T-helper 1 cell treated with Interleukin-12 subunit alpha and Interleukin-12 subunit beta and Interleukin-4 antibody, amounts not matched to agents 30 ng/mL and 1 ng/mL, for 36 hours (primary cell): ENCODE data around the gene TCF12. TPM values are rescaled to one million over a fixed set of nuclear protein-coding genes. Genes with fewer than 3 reads are reported as not detected.
"Not testable (repeated sequence)": the region's sequence is repeated elsewhere in the genome, so short reads cannot be mapped to it uniquely, and the experiment has no call there.

ENCODE experiments used
- intact Hi-C: fragments of 100-400 bp; cut with micrococcal nuclease; formaldehyde crosslinking; loops from one replicate; pipeline ENCODE4 v1.15.1; 2024
- total RNA-seq: library from RNA; stranded (reverse); gene quantifications from 2 replicates; pipeline ENCODE4 v1.2.3, GENCODE V29; 2022

Gene TCF12
- total RNA-seq, 1 donor from 2014 or later = 86.2 TPM

DNA sequence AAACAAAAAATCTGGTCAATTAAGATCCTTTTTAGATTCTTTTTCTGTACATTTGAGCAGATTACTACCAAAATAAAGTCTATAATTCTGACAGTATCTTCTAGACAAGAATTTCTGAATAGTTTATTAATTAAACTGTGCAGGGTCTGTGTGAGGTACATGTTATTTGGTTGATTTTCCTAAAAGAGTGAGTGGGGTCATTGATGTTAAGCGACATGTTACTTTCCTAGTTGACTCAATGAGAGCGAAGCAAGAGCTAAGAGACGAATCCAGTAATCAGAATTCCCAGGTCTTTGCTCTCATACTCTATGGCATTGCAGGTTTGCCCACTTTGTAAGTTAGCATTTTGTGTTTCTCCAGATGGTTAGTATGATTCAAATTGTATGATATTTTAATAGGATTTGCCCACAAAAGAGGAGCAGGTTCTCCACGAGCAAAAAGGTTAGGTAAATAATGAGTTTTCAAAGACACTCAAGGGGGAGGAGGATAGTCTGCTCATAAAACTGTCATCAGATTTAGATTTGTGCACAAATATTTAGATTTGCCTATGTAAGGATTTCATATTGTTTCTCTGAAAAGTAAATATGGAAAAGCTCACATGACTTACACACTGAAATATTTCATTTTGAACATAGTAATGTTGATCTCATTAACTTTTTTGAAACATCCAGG lies 240.7 kb downstream of the TCF12 start:
- intact Hi-C loops = no loop called here

DNA sequence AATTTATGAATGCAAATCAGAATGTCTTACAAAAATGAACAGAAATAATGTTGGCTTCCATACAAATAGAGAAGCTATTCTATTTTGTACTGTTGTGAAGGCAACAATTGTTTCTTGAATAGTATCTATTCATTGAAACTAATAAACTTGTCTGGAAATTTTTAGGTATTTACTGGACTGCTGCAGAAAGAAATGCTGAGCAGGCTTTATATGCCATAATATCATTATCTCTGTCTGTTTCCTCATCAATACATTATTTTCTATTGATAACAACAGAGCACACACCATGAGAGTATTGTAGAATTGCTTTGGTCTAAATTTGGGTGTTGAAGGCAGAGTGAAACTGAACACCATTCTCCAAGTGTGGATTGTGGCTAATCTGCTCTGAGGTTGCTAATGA lies 241.3 kb downstream of the TCF12 start:
- intact Hi-C loops = no loop called here

DNA sequence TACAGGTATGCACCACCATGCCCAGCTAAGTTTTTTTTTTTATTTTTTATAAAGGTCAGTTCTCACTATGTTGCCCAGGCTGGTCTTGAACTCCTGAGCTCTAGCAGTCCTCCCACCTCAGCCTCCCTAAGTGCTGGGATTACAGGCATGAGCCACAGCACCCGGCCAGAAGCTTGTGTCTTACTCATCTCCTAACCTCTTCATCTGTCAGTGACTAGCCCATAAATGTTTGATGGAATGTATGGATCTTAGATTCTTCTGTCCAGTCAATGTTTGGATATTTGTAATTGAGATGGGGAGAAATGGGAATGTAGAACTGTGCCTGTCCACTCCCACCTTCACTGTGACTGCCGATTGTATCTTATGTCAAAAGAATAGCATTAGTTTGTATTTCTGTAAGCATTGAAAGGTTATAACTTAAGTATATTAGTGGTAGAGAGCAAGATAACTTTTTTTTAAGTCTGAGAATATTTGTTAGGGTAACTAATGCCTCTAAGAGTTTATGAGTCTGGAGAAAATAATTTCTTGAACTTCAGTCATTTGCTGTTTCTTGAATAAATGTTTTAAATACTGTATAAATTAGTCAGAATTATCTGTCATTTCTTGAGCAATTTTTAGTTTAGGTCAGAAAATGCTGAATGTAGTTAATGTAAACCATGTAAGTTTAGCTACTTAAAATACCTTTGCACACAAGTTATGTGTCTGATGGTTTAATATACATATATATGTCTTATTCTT lies 242.5 kb downstream of the TCF12 start:
- intact Hi-C loops = no loop called here

DNA sequence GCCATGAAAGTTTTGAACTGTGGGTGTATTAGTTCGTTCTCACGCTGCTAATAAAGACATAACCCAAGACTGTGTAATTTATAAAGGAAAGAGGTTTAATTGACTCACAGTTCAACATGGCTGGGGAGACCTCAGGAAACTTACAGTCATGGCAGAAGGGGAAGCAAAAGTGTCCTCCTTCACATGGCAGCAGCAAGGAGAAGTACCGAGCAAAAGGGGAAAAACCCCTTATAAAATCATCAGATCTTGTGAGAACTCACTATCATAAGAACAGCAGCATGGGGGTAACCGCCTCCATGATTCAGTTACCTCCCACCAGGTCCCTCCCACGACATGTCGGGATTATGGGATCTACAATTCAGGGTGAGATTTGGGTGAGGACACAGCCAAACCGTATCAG lies 245.8 kb downstream of the TCF12 start:
- intact Hi-C loops = not testable (repeated sequence)

DNA sequence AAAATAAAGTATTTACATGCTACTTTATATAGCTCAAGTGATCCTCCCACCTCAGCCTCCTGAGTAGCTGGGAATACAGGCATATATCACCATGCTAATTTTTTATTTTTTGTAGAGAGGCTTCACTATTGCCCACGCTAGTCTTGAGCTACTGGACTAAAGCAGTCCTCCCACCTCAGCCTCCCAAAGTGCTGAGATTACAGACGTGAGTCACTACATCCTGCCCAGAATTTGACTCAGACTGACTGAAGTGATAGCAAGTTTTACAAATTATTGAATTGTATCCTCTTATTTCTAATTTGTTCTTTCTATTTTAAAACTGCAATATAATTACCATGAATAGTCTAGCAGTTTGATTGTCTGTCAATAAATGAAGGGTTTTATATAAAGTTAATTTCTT lies 247.5 kb downstream of the TCF12 start:
- intact Hi-C loops = no loop called here

DNA sequence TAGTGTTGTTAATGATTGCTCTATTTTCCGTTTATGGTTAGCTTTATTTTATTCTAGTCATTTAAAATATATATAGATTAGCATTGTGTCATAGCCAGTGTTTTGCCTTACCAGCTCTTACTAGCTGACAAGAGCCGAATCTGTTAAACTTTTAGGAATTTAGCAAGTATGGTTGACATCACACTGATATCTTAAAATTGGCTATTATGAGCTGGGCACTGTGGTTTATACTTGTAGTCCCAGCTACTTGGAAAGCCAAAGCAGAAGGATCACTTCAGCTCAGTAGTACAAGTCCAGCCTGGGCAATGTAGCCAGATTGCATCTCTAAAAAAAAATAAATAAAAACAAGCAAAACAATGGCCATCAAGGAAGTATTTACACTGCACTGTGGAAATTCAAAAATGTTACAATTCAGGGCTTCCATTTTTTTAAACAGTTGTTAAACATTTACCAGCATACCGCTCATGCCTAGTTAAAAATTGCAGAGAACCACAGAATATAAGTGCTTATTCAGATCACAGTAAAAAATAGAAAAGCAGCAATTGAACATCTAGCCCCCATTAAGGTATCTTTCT lies 249.5 kb downstream of the TCF12 start:
- intact Hi-C loops = no loop called here

DNA sequence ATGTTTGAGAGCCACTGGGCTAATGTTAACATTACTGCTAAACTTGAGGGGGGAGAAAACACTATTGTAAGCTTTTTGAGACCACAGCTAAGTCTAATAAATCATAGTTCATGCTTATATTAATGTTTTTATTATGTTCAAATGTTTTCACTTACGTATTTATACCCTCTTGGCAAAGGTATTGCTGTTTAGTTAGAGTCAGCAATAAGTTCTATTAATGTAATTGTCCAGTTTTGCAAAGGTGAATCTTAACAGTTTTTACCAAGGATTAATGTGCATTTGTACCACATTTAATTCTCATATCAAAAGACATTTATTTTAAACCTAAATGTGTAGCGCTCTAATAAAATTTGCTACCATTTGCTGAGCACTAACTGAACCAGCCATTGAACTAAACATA lies 251.2 kb downstream of the TCF12 start:
- intact Hi-C loops = no loop called here

DNA sequence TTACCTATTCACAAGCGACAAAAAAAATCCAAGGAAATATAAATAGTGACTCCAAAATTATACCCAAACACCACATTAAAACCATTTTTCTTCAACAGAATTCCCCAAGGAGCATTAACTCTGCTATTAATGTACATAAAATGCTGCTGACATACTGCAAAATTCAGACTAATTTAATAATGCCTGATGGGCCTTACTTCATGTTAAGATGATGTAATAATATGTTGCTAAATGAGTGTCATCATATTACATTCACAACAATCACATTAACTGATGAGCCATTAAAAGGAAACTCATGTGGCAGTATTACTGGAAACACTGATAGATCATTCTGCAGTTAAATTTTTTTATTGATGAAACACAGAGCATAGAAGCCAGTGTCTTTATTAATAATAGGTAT lies 253.0 kb downstream of the TCF12 start:
- intact Hi-C loops = no loop called here

DNA sequence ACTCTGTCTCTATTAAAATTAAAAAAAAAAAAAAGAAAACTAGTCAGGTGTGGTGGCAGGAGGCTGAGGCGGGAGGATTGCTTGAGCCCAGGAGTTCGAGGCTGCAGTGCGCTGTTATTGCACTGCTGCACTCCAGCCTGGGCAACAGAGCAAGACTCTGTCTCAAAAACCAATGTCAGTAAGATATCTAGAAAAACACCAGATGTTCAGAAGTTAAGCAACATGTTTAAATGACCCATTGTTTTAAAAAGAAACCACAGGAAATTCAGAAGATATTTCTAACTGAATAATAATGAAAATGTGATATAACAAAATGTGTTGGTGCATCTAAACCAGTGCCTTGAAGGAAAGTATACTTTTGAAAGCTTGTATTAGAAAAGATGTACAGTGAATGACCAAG lies 254.5 kb downstream of the TCF12 start:
- intact Hi-C loops = no loop called here

DNA sequence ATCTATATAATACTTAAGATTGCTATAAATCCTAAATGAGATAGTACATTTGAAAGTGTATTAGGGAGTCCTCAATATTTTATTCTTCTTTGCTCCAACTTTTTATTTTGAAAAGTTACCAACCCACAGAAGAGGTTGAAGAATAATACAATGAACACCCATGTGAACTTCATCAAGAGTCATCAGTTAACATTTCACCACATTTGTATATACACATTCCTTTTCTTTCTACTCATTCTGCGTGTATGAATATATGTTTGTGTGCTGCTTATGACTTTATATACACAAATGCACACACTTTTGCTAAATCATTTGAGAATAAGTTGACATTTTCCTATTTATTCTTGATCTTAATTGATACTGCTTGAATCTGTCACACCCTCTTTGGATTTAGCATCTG lies 264.6 kb downstream of the TCF12 start:
- intact Hi-C loops = no loop called here

DNA sequence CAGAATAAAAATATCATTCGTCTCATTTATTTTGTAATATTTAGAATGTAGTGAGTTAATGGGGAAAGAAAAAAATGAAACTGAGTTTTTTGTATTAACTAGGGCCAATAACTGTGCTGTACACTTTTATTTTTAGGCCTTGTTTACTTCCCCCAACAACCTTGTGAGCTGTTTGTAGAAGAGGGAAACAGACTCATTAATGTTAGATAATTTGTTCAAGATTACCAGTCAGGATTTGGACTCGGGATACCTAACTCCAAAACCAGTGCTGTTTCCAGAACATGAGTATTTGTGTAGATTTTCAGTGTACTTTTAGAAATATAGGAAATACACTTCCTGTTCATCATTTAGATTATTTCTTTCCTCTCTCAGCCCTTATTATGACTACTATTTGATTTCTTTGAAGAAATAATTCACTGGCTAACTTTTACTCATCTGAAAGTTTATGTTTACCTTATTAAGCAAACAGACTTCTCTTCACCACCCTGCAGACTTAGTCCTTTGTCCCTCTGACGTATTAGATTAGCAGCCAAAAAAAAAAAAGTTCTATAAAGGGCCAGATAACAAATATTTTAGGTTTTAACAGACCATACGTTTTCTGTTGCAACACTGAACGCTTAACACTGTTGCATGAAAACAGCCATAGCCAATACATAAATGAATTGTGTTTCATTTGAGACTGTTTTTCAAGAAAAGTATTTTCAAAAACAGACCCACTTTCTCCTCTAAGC lies 265.3 kb downstream of the TCF12 start:
- intact Hi-C loops = no loop called here

DNA sequence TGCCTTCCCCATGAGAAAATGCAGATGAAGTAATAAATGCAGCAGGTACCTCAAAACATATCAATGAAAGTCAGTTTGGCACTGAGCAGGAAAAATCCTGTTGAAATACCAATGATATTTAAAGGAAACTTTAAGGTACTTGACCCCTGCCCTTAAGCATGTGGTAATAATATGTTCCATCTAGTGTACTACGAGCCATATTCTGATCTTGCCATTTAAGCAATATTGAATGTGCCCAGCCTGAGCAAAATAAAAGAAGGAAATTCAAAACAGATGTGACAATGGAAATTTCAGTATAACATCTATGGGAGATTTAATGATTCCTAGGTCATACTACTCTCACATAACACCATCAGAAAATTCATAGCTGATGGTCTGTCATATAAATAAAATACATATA lies 266.1 kb downstream of the TCF12 start:
- intact Hi-C loops = no loop called here

DNA sequence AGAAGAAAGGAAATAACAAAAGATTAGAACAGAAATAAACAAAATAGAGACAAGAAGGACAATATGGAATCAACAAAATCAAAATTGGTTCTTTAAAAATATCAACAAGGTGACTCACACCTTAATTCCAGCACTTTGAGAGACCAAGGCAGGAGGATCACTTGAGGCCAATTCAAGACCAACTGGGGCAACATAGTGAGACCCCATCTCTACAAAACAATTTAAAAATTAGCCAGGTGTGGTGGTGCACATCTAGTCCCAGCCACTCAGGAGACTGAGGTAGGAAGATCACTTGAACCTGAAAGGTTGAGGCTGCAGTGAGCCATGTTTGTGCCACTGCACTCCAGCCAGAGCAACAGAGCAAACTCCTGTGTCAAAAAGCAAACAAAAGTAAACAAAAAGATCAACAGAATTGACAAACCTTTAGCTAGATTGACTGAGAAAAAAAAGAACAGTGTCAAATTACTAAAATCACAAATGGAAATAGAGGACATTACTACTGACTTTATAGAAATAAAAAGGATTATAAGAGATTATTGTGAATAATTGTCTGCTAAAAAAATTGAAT lies 267.1 kb downstream of the TCF12 start:
- intact Hi-C loops = loop anchor here (5.0 kb wide), 1 partner anchor 52 kb away; no protein-coding TSS in a partner anchor

DNA sequence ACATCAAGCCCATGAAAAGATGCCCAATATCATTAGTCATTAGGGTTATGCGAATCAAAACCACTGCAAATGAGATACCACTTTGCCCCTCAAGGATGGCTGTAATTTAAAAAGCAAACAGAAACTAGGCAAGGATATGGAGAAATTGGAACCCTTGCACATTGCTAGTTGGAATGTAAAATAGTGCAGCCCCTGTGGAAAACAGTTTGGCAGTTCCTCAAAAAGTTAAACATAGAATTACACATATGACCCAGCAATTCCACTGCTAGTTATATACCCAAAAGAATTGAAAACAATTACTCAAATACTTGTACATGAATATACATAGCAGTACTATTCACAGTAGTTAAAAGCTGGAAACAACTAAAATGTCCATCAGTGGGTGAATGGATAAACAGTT lies 271.0 kb downstream of the TCF12 start:
- intact Hi-C loops = loop anchor here (5.0 kb wide), 1 partner anchor 48 kb away; no protein-coding TSS in a partner anchor

DNA sequence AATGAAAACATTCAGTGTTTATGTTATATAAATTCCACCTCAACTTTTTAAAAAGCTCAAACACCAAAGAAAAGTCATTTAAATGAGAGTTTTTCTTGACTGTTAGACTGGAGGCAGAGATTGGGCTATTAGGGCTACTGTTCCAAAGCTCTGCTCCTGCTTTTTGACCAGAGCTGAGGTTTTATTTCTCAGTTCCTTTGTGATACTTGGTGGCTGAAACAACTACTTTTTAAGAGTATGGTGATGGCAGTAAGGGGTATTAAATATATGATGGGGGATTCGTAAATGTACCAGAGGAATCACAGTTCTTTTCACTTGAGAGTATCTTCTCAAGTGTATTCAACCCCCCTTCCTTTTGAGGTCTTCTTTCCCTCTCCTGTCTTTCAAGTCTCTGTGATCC lies 271.8 kb downstream of the TCF12 start:
- intact Hi-C loops = no loop called here

DNA sequence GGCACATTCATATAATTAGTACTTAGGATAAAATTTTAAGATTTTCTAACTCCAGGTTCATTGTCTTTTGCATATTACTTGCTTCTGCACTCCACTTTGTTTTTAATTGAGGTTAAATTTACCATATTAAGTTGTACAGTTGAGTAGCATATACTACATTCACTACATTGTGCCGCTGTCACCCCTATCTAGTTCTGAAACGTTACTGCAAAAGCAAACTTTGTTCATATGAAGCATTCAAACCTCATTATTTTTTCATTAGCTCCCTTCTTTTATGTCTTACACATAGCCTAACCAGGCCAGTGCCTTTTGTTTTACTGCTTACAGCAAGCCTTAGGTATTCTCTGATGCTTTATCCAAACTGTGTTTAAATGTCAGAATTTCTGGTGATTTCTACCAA lies 274.7 kb downstream of the TCF12 start:
- intact Hi-C loops = no loop called here

DNA sequence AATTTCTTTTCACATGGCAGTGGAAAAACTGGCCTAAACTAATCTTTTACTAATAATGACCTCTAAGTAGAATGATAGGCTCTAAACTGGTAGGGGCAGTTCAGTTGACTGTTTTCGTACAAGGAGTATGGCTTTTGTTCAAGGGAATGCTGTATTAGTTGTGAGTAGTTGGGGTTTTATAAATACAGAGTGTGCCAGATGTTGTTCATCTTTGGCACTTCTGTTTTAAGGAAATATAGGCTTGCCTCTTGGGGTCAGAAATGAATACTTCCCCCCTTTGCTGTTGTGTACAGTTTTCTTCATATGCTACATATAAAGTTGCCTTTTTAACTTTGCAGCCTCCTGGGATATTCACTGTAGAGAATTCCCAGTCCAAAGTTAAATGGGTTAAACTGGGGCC lies 276.9 kb downstream of the TCF12 start:
- intact Hi-C loops = no loop called here

DNA sequence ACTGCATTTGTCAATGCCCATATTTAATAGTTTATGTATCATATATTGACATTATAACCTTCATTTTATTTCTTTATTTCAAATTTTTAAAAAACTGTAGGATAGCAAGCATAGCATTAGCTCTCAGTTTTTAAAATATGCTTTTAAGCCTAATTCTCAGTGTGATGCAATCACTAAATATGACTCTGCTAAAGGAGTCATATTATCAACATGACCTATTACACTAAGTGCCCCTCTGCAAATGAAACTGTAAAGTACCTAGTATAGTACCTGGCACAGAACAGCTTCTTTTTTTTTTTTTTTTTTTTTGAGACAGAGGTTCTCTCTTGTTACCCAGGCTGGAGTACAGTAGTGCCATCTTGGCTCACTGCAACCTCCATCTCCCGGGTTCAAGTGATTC lies 278.4 kb downstream of the TCF12 start:
- intact Hi-C loops = no loop called here

DNA sequence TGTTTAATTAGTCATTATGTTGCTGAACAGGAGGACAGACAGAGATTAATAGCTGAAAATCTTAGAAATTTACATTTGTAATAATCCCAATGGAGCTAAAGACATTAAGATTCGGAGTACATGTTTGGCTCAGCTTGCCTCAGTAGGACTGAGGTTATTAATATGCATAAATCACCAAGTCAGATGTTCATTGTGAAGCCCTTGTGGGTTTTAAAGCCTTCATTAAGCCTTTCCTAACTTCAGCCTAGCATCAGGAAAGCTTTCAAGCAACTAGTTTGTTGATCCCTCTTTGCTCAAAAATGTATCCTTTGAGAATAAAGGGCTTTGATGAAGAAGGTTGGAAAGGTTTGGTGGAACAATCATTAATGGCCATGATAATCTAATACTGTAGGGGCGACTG lies 279.7 kb downstream of the TCF12 start:
- intact Hi-C loops = no loop called here

DNA sequence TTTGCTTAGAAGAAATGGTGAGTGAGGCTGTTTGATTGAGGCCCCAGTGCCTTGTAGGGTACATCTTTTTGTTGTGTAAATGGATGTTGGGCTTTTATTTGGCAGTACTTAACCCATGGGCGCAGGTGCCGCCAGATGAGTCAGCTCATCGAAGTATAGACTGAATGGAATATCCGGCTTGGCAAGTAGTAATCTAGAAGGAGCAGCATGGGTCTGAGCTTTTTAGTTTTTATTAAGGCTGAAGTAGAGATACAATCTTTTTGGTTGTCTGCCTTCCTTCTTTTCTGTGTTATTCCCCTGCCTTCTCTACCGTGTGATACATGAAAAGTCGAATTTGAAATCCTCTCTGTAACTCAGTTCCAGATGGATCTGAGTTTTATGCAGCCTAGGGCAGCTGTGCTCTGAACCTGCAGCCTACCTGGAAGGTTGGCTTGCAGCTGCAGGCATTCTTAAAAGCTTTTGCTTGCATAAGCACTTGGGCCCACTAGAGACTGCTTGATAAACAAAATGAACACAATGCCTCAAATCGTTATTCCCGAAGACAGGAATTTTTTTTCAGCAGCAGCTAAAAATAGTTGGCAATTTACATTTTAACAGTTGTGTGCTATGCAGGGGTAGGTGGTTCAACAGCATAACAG lies 280.3 kb downstream of the TCF12 start:
- intact Hi-C loops = no loop called here

DNA sequence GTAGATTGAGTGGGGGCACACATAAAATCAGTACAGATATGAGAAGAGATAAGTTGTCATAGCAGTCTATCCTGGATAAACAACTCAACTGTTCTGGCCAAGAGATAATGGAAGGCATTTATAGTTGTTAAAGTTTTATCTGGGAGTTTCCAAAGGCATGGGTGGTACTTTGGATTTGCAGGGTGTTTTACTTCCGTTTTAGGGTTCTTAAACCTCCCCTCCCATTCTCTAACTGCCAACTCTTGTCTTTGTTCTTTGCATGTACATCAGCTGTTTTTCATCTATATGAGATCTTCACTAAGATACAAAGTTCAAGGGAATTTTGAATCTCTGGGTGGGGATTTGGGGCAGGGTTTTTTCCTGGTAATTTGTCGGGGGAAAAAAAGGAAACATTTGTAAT lies 283.1 kb downstream of the TCF12 start:
- intact Hi-C loops = no loop called here
